DOHH2 (cell line): ENCODE measurements around the gene ARL8A.

Experiments
- H3F3A ChIP-seq: fragments of 200-600 bp; sonication (generic), shearing (Covaris generic); 2 replicates; pipeline ENCODE4 v1.6.0; 2016; ENCODE audit warnings: antibody characterized with exemption, mild to moderate bottlenecking; ENCODE audit not compliant: control insufficient read depth, insufficient read depth
- H3K27ac ChIP-seq: fragments of 200-600 bp; sonication (generic); 2 replicates; pipeline ENCODE4 v1.5.1; 2014; ENCODE audit warnings: low read depth, mild to moderate bottlenecking, low read length, moderate library complexity
- H3K27me3 ChIP-seq: fragments of 200-600 bp; sonication (generic); 2 replicates; pipeline ENCODE4 v1.6.1; 2014; ENCODE audit warnings: mild to moderate bottlenecking, low read length, mixed read lengths; ENCODE audit not compliant: control insufficient read depth
- H3K36me3 ChIP-seq: fragments of 200-600 bp; sonication (generic); 2 replicates; pipeline ENCODE4 v1.6.1; 2014; ENCODE audit warnings: mild to moderate bottlenecking, low read length, moderate library complexity, mixed read lengths; ENCODE audit not compliant: control insufficient read depth
- H3K4me1 ChIP-seq: fragments of 200-600 bp; sonication (generic); 2 replicates; pipeline ENCODE4 v1.6.1; 2014; ENCODE audit warnings: mild to moderate bottlenecking, low read length, mixed read lengths; ENCODE audit not compliant: control insufficient read depth
- H3K4me2 ChIP-seq: fragments of 200-600 bp; sonication (generic); 2 replicates; pipeline ENCODE4 v1.6.0; 2014; ENCODE audit warnings: mild to moderate bottlenecking, low read length, moderate library complexity
- H3K4me3 ChIP-seq: fragments of 200-600 bp; sonication (generic); 2 replicates; pipeline ENCODE4 v1.5.1; 2014; ENCODE audit warnings: mild to moderate bottlenecking, low read length, mixed read lengths
- H3K79me2 ChIP-seq: fragments of 200-600 bp; sonication (generic); 2 replicates; pipeline ENCODE4 v1.6.1; 2014; ENCODE audit warnings: mild to moderate bottlenecking, low read length, mixed read lengths; ENCODE audit not compliant: control insufficient read depth
- H3K9me2 ChIP-seq: fragments of 200-600 bp; sonication (generic); replicated peaks from 2 replicates; pipeline ENCODE4 v1.6.1; 2014; ENCODE audit warnings: mild to moderate bottlenecking, low read length, mixed read lengths; ENCODE audit not compliant: control insufficient read depth
- H3K9me3 ChIP-seq: fragments of 200-600 bp; sonication (generic); 2 replicates; pipeline ENCODE4 v1.6.1; 2014; ENCODE audit warnings: antibody characterized with exemption, low read length, mixed read lengths; ENCODE audit not compliant: control insufficient read depth, insufficient read depth
- H4K20me1 ChIP-seq: fragments of 200-600 bp; sonication (generic); 2 replicates; pipeline ENCODE4 v1.6.0; 2014; ENCODE audit warnings: low read depth, mild to moderate bottlenecking, antibody characterized with exemption, low read length, moderate library complexity; ENCODE audit not compliant: control insufficient read depth, insufficient read depth
- CTCF ChIP-seq: fragments of 200-600 bp; sonication (generic); IDR thresholded peaks from one replicate; pipeline ENCODE4 v1.5.1; 2014; ENCODE audit warnings: antibody characterized with exemption, mild to moderate bottlenecking, low read depth, low read length; ENCODE audit not compliant: poor library complexity, severe bottlenecking
- EZH2phosphoT487 ChIP-seq: fragments of 200-600 bp; sonication (generic); IDR thresholded peaks from 2 replicates; pipeline ENCODE4 v1.6.1; 2017; ENCODE audit warnings: borderline replicate concordance, mild to moderate bottlenecking, antibody characterized with exemption, low read length, moderate library complexity, mixed read lengths

Gene ARL8A

GRCh38 chr1:202176949-202177927, 32.7 kb upstream of the ARL8A start:
- Histone ChIP-seq H3K27me3 (peaks cover 5% of the 10 kb centered on the region), H3K36me3 (no peaks in the 10 kb centered on the region), H3K27ac (no peak overlapping the region), H3F3A (no peaks in the 10 kb centered on the region), H3K79me2 (no peaks in the 10 kb centered on the region), H3K4me1 (no peaks in the 10 kb centered on the region), H3K4me3 (no peak overlapping the region), H3K9me3 (no peaks in the 10 kb centered on the region), H3K4me2 (no peak overlapping the region), H3K9me2 (no peaks in the 10 kb centered on the region), H4K20me1 (no peaks in the 10 kb centered on the region)
- TF ChIP-seq CTCF, result peak; percentile 14
- no peak for TF ChIP-seq EZH2phosphoT487

- no peaks in the 10 kb centered on the region for H3K27me3 ChIP-seq
- no peak overlapping the region for H3K4me2 ChIP-seq
Observed at GRCh38 chr1:202173993-202174392, 29.5 kb upstream of the ARL8A start.

GRCh38 chr1:202172015-202172355, 27.4 kb upstream of the ARL8A start:
- H3K4me2 ChIP-seq, result no peak overlapping the region
- H3K79me2 ChIP-seq, result no peaks in the 10 kb centered on the region
- H3K9me3 ChIP-seq, result no peaks in the 10 kb centered on the region
- H3K4me1 ChIP-seq, result no peaks in the 10 kb centered on the region
- no peaks in the 10 kb centered on the region for H3K27me3 ChIP-seq
- no peaks in the 10 kb centered on the region for H3F3A ChIP-seq
- H3K4me3 ChIP-seq, result no peak overlapping the region
- H4K20me1 ChIP-seq, result no peaks in the 10 kb centered on the region
- TF ChIP-seq EZH2phosphoT487, result no peak
- TF ChIP-seq CTCF, result no peak
- H3K36me3 ChIP-seq, result no peaks in the 10 kb centered on the region
- no peaks in the 10 kb centered on the region for H3K9me2 ChIP-seq
- no peak overlapping the region for H3K27ac ChIP-seq

More at GRCh38 chr1:202173993-202174392, 29.5 kb upstream of the ARL8A start:
- TF ChIP-seq CTCF, result no peak
- TF ChIP-seq EZH2phosphoT487, result no peak
- H3K27ac ChIP-seq, result no peak overlapping the region
- no peaks in the 10 kb centered on the region for H3K4me1 ChIP-seq
- no peaks in the 10 kb centered on the region for H3K79me2 ChIP-seq
- no peak overlapping the region for H3K4me3 ChIP-seq
- H3K36me3 ChIP-seq, result no peaks in the 10 kb centered on the region
- no peaks in the 10 kb centered on the region for H4K20me1 ChIP-seq
- no peaks in the 10 kb centered on the region for H3K9me2 ChIP-seq
- no peaks in the 10 kb centered on the region for H3K9me3 ChIP-seq
- no peaks in the 10 kb centered on the region for H3F3A ChIP-seq
